Occipital lobe (tissue), 2 donors: ENCODE measurements around the gene RFX4. TPM values are rescaled to one million over a fixed set of nuclear protein-coding genes. Genes with fewer than 3 reads are reported as not detected.
"Not testable (repeated sequence)": the region's sequence is repeated elsewhere in the genome, so short reads cannot be mapped to it uniquely, and the experiment has no call there.

Experiments
- DNase-seq: peaks from one replicate; lab custom pipeline; 2025; lab: John Stamatoyannopoulos, UW
- total RNA-seq: library from RNA; depleted of rRNA; stranded (reverse); fragments of >200 nt; gene quantifications from one replicate; pipeline ENCODE4 v1.2.3, GENCODE V29; 2014

RFX4 gene
- total RNA-seq, 1 donor from 2014 or later = 3.6 TPM

GRCh38 chr12:106687672-106688071 is 104.9 kb downstream of the RFX4 start:
- no peak for DNase-seq

- DNase-seq = no peak
Measured at GRCh38 chr12:106690569-106691305, 107.9 kb downstream of the RFX4 start.

DNA sequence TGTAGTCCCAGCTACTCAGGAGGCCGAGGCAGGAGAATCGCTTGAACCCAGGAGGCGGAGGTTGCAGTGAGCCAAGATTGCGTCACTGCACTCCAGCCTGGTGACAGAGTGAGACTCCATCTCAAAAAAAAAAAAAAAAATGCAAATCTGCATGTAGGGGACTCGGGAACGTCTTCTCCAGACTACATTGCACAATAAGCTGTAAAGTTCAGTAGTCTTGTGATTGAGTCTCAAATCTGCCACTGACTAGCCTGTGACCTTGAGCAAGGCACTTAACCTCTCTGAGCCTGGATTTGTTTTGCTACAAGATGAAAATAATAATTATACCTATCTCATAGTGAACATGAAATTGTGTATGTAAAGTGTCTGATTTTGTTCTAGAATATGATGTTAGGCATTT is 109.2 kb downstream of the RFX4 start:
- not testable (repeated sequence) for DNase-seq

DNA sequence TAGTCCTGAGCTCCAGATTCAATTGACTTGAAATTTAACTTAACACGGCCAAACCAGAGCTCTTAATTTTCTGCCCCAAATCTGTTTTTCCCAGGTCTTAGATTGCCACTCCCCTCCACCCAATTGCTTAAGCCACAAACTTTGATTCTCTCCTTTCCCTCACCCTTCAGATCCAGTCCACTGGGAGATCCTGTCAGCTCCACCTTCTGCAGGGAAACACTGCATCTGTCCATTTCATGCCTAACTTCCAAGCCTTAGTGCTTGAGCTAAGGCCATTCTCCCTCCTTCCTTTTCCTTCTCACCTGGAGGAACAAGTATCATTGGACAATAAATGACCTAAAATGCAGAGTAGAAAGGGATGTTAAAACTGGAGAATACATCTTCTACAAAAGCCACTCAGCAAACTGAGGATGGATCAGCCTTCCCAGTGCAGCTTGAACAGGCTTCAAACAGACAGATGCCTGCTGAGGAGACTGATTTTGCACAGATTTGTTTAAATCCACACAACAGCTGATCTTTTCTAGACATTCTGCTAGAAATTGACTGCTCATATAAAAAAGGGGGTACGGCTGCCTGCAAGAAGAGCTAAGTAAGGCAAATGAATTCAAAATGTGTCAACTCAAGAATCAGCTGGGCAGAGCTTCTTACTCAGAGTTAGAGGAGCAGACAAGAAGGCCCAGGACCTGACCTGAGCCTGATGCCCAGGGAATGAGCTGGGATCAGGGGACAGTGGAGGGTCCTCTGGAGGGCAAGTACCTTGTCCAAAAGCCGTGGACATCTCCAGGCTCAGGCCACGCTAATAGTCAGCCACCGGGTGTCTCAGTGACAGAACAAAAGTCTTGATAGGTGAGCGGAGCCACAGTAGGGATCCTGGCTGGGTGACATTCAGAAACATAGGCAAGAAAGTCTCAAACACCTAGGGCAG is 110.4 kb downstream of the RFX4 start:
- no peak for DNase-seq

- DNase-seq = no peak
Measured at GRCh38 chr12:106696071-106696470, 113.3 kb downstream of the RFX4 start.

GRCh38 chr12:106696681-106697417 is 114.0 kb downstream of the RFX4 start:
- no peak for DNase-seq

DNA sequence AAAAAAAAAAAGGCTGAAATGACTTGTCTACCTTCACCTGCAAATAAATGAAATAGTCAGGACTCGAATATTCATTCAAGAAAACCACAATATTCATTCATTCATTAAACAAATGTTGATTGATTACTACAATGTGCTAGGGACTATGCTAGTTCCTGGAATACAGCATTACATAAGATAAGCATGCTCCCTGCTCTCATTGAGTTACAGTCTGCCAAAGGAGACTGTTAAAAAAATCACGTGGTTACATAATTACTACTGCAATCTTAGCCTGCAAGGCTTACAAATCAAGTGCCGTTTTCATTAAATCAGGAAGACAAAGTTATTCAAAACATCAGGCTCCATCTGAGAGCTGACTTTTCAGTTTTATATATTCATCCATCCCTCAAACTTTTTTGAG is 121.3 kb downstream of the RFX4 start:
- no peak for DNase-seq

GRCh38 chr12:106705971-106706370 is 123.2 kb downstream of the RFX4 start:
- no peak for DNase-seq

- no peak for DNase-seq
Measured at GRCh38 chr12:106709068-106709511, 126.3 kb downstream of the RFX4 start.

GRCh38 chr12:106710143-106710893 is 127.5 kb downstream of the RFX4 start:
- no peak for DNase-seq

- DNase-seq = no peak
Measured at GRCh38 chr12:106711316-106711715, 128.5 kb downstream of the RFX4 start.

DNA sequence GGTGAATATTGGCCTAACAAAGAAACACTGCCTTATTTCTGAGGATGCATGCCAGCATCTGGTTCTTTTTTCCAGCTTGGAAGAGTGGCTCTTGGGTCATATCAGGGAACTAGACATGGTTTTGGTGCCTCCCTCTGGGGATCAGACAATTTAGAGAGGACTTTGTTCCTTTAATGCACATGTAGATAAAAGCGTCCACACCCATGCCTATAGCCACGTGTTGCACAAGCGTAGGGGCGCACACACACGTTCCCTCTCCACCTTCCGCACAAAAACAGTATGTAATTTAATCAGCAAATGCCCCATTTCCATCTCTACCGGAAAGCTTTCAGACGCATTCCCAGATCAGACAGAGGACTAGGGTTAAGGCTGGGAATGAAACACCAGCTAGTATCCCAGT is 130.0 kb downstream of the RFX4 start:
- no peak for DNase-seq

DNA sequence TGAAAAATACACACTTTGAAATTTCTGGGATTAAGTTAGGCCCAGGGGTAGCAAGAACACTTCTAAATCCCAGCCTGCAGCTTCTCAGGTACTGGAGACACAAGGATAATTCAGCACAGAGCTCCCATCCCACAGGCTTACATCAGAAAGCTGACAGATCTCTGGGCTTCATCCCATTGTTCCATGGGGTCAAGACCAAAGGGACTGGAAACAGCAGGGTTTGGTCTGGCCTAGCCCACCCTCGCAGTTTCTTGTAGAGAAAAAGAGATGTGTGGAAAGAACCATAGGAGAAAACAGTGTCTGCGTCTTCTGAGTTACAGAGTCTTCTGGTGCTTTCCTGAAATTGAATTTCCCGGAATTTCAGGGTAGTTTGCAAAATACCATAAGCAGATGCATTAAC is 132.1 kb downstream of the RFX4 start:
- DNase-seq = no peak

GRCh38 chr12:106715582-106715981 is 132.8 kb downstream of the RFX4 start:
- DNase-seq = no peak

DNA sequence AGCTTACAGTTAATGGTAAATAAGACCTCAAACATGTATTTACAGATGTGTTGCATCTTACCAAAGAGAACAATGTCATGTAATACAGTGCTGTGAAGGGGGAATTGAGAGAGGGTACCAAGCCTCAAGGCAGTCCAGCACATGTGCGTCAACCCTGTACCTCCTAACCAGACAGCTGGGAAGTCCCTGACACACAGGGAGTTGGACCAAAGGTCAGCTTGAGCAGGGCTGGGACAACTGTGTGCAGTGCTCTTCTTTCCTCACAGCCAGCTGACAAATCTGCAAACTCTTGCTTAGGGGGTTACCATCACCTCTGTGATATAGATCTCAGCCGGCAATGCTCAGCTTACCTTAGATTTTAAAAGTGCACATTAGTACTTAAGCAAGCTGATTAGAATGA is 134.9 kb downstream of the RFX4 start:
- DNase-seq = no peak

DNA sequence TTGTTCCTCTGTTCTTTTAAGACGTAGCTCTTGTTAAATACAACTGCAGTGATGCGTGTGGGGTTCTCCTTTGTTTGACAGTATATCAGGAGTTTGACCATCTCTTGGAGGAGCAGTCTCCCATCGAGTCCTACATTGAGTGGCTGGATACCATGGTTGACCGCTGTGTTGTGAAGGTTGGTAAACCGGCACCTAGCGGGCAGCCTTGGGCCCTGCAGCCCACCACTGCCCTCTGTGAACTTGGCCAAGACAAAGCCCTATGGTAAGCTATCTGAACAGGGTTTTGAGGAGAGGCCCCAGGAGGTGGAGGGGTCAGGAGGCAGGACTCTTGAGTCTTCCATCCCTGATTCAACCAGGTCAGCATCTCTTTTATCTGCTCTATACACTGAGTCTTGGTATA is 137.1 kb downstream of the RFX4 start:
- no peak for DNase-seq

GRCh38 chr12:106720696-106721095 is 137.9 kb downstream of the RFX4 start:
- no peak for DNase-seq

DNA sequence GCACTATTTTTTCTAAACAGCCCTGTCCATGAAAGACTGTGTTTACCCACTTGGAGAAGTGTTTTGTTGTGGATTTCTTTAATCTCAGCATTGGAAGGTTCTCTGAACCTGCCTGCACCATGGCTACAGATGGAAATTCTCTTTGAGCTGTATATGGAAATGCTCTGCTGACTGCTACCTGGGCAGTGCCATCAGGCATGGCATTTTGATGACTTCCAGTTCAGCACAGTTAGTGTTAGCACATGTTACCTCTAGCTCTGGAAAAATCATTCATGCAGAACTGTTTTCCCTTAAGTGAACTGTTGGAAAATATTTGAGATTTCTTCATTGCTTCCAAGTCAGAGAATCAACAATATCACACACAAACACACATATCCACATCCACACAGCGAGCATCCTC is 139.1 kb downstream of the RFX4 start:
- DNase-seq = no peak

DNA sequence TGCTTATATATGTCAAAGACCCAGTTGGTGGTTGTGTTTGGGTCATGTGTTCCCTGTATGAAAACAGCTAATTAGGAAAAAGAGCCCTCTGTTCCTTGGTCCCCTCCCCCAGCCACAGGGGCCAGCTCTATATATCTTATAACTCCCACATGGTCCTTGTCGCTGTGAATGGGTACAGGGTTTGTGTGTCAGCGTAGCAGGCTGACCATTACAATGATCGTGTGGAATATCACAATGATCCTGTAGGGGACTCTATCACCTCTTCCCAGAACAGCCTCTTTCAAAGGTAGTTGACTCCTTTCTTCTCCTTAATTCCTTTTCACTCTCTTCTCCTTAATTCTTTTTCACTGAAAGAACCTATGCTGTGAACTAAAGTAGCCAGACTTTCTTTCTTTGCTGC is 140.0 kb downstream of the RFX4 start:
- DNase-seq = no peak

DNA sequence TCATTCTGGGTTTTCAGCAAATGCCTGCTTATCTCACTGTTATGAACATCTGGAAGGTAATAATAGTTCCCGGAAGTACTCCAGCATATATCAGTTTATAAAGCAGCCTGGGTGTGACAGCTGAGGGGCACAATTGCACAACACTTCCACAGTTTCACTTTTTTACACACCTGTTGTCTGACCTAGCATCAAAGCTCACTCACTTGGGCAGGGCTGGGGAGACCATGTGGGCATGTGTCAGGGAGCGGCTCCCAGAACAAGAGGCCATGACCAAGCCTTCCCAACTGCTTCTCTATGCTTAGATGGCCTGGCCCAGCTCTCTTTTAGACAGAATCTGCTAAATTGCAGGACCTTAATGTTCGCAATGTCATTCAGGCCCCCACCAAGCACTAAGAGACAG is 140.6 kb downstream of the RFX4 start:
- DNase-seq = no peak

DNA sequence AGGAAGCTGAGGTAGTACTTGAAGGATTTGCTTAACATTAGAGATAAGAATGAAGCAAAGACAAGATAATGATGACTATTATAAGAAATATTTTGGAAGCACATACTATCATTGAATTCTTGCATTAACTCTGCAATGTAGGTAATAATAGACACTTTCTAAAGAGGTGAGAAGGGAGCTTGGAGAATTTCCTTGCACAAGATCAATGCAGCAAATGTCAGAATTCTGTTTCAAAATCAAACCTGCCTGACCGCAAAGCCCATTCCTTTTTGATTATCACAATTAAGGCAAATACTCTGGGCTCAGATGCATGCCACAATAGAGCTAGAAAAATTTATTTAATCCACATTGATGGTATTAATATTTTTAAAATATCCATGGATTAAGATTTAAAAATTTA is 141.3 kb downstream of the RFX4 start:
- DNase-seq = no peak
